ENCODE data around the gene GNB5. TPM values are rescaled to one million over a fixed set of nuclear protein-coding genes. Genes with fewer than 3 reads are reported as not detected.

GNB5 gene
- total and polyA plus RNA-seq, 2 experiments from 2014 or later: 21.3 to 21.6 TPM

GRCh38 chr15:52150043-52150825, 41.0 kb downstream of the GNB5 start:
- Histone ChIP-seq H3K27ac (no peak overlapping the region), H3K4me2 (no peak overlapping the region), H3K79me2 (no peaks in the 10 kb centered on the region), H4K20me1 (ENCODE audit: insufficient read depth, poor library complexity, severe bottlenecking) (no peaks in the 10 kb centered on the region), H2AFZ (no peak overlapping the region), H3K9me2 (replicated peaks; ENCODE audit: insufficient read depth) (no peaks in the 10 kb centered on the region), H3K9me3 (ENCODE audit: low read depth) (no peaks in the 10 kb centered on the region), H3K4me3 (no peak overlapping the region), H3K4me1 (ENCODE audit: insufficient read depth) (no peaks in the 10 kb centered on the region), H3K27me3 (no peaks in the 10 kb centered on the region), H3K36me3 (replicated peaks; ENCODE audit: insufficient read depth, low read depth) (no peaks in the 10 kb centered on the region)
- TF ChIP-seq EZH2 (IDR thresholded peaks at IDR 0.05; ENCODE audit: borderline replicate concordance): no peak
- no peak for TF ChIP-seq CTCF (IDR thresholded peaks at IDR 0.05; ENCODE audit: poor library complexity)
- TF ChIP-seq EZH2phosphoT487 (IDR thresholded peaks at IDR 0.05; ENCODE audit: low read depth, severe bottlenecking, unreplicated experiment): no peak
- DNase-seq (ENCODE audit: low spot score): no peak
- WGBS (ENCODE audit: low lambda C conversion rate, missing lambda C conversion rate): 78% methylated on average over 9 of the region's 9 CpGs

- H3K36me3 ChIP-seq (replicated peaks; ENCODE audit: insufficient read depth, low read depth): no peaks in the 10 kb centered on the region
- H3K27ac ChIP-seq: no peak overlapping the region
- no peak overlapping the region for H3K4me3 ChIP-seq
- 94% methylated on average over 5 of the region's 5 CpGs for WGBS (ENCODE audit: low lambda C conversion rate, missing lambda C conversion rate)
- H3K4me2 ChIP-seq: no peak overlapping the region
- H3K27me3 ChIP-seq: no peaks in the 10 kb centered on the region
- H3K9me3 ChIP-seq (ENCODE audit: low read depth): no peaks in the 10 kb centered on the region
- H3K9me2 ChIP-seq (replicated peaks; ENCODE audit: insufficient read depth): no peaks in the 10 kb centered on the region
- DNase-seq (ENCODE audit: low spot score): no peak
- no peaks in the 10 kb centered on the region for H4K20me1 ChIP-seq (ENCODE audit: insufficient read depth, poor library complexity, severe bottlenecking)
- TF ChIP-seq EZH2phosphoT487 (IDR thresholded peaks at IDR 0.05; ENCODE audit: low read depth, severe bottlenecking, unreplicated experiment): no peak
- TF ChIP-seq CTCF (IDR thresholded peaks at IDR 0.05; ENCODE audit: poor library complexity): no peak
- no peak for TF ChIP-seq EZH2 (IDR thresholded peaks at IDR 0.05; ENCODE audit: borderline replicate concordance)
- H3K79me2 ChIP-seq: no peaks in the 10 kb centered on the region
- H2AFZ ChIP-seq: no peak overlapping the region
- no peaks in the 10 kb centered on the region for H3K4me1 ChIP-seq (ENCODE audit: insufficient read depth)
Observed at GRCh38 chr15:52148403-52148802, 42.8 kb downstream of the GNB5 start.

- Histone ChIP-seq H3K4me2 (no peak overlapping the region), H3K9me3 (ENCODE audit: low read depth) (no peaks in the 10 kb centered on the region), H2AFZ (no peak overlapping the region), H4K20me1 (ENCODE audit: insufficient read depth, poor library complexity, severe bottlenecking) (no peaks in the 10 kb centered on the region), H3K4me3 (no peak overlapping the region), H3K27me3 (no peaks in the 10 kb centered on the region), H3K27ac (no peak overlapping the region), H3K9me2 (replicated peaks; ENCODE audit: insufficient read depth) (no peaks in the 10 kb centered on the region), H3K36me3 (replicated peaks; ENCODE audit: insufficient read depth, low read depth) (no peaks in the 10 kb centered on the region), H3K4me1 (ENCODE audit: insufficient read depth) (no peaks in the 10 kb centered on the region), H3K79me2 (no peaks in the 10 kb centered on the region)
- 89% methylated on average over 3 of the region's 3 CpGs for WGBS (ENCODE audit: low lambda C conversion rate, missing lambda C conversion rate)
- no peak for DNase-seq (ENCODE audit: low spot score)
- TF ChIP-seq EZH2 (IDR thresholded peaks at IDR 0.05; ENCODE audit: borderline replicate concordance) (no peak), EZH2phosphoT487 (IDR thresholded peaks at IDR 0.05; ENCODE audit: low read depth, severe bottlenecking, unreplicated experiment) (no peak), CTCF (IDR thresholded peaks at IDR 0.05; ENCODE audit: poor library complexity) (no peak)
Observed at GRCh38 chr15:52146776-52147175, 44.4 kb downstream of the GNB5 start.

All from hepatocyte (in vitro differentiated cells).